Hypothalamus (tissue), 51 donors: Measurements from ENCODE around the gene EEF2K.
"Not testable (repeated sequence)": the region's sequence is repeated elsewhere in the genome, so short reads cannot be mapped to it uniquely, and the experiment has no call there.

ENCODE experiments used
- DNase-seq, 51 donors: peaks; one replicate each; lab custom pipeline; 2025; lab: John Stamatoyannopoulos, UW

EEF2K gene

DNA sequence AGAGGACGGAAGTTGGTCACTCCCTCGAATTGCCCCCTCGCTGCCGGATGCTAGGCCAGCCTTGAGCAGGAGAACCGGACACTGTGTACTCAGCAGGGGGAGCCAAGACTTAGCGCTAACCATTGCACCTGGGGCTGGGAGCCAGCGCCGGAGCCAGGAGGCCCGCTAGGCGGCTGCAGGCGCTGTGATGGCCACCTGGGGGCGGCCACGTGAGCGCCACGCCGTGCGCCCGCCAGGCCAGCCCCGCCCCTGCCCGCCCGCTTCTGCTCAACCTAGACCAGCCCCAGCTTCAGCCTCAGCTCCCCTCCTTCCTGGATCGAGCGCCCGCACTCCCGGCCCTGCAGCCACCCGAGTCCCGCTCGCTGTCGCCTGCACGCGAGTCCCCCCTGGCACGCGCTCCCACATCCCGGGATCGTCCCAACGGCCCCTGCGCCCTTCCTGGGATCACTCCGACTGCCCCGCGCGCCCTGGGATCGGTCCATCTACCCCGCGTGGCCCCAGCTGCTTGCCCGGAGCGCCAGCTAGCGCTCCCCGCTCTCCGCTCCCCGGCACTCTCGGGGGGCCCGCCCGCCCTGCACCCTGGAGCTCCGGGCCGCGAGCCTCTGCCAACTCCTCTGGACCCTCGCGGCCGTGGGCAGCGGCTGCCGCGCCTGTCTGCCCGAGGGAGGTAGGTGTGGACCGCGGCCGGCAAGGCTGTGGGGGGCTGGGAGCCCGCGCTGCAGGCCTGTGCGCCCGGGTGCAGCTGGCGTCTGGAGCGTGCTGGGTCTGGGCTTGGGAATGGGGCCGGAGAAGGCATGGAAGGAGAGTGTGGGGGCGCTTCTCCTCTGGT is at the start of gene EEF2K:
TSS of gene EEF2K (plus strand) at position 266 of the 829 bp plus-strand sequence. CDS start 19,452 bp downstream, outside the sequence.
- peak in 50 of 51 donors; percentile 18 to 88 (median 77) for DNase-seq

DNA sequence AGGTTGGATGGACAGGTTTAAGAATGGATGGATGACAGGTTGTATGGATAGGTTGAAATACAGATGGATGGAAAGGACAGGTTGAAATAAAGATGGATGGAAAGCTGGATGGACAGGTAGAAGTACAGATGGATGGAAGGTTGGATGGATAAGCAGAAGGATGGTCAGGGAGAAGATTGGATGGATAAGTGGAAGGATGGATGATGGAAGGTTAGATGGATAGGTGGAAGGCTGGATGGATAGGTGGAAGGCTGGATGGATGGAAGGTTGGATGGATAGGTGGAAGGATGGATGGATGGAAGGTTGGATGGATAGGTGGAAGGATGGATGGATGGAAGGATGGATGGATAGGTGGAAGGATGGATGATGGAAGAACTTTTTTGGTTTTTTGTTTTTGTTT is 44.7 kb upstream of the EEF2K start:
- no peak for DNase-seq

DNA sequence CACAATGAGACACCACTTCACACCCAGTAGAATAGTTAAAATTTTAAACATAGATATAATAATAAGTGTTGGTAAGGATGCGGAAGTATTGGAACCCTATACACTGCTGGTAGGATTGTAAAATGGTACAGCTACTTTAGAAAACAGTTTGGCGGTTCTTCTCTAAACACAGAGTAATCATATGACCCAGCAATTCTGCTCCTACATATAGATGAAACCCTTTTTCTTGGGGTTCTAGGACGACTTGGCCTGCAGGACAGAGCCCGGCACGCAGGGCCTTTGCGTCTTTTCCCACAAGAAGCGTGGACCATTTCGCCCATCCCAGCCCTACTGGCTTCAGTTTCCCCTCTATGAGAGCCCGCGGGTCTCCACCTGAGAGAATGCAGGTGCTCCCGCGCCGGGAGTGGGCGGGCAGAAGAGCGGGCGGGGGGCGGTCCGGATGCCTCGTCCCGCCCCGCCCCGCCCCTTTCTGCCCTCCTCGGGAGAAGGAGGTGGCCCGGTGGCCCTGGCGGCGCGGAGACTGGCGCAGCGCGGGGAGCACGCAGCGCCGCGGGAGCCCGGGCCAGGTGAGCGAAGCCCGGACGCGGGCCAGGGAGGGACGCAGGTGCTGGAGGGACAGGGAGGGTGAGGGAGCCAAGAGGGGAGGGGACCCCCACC is 44.0 kb upstream of the EEF2K start, which contains the start of gene SDR42E2:
TSS of gene SDR42E2 (plus strand) at position 508 of the 657 bp plus-strand sequence. CDS start 3,077 bp downstream, outside the sequence.
- no peak for DNase-seq

DNA sequence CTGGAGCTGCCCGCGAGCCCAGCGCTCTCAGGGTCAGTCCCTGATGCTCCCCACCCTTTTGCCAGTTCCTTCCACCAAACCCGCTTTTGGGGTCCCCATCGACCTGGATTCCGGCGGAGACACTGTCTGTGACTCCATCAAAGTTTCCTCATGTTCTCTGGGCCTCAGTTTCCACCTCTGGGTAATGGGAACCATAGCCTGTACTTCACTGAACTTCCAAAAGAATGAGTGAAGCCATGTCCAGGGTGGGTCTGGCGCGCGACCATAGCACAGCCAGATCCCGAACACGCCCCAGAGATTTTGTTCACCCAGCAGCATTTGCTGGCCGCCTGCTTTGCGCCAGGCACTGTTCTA is 43.4 kb upstream of the EEF2K start:
- DNase-seq = no peak

DNA sequence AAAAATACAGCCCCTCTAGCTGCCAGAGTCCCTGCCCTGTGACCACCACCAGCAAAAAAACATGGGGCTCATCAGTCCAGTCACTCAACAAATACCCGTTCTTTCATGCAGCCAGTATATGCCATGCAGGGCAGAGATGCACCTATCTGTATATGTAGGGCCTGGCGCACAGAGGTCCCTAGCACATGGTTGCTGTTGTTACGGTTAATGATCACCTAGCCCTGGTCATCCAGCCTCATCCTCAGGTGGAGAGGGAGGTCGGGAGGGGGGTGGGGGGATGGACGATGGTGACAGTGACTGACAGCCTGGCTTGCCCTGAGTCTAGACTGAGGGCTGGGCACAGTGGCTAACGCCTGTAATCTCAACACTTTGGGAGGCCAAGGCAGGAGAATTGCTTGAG is 42.3 kb upstream of the EEF2K start:
- no peak for DNase-seq

DNA sequence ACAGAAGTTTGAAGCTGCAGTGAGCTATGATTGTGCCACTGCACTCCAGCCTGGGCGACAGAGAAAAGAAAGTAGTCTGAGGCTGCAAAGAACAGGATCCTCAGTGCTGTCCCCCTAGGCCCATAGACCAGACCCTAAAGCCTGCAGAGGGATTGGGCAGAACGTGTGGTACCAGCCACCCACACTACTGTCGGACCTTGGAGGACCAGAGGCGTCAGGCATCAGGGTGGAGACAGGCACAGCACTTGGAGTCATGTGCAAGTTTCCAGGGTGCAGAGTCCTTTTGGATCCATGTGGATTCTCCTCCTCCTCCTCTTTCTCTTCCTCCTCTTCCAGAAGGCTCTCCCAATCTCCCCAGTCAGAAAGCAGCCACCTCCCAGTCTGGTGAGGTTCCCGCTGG is 41.6 kb upstream of the EEF2K start:
- no peak for DNase-seq

DNA sequence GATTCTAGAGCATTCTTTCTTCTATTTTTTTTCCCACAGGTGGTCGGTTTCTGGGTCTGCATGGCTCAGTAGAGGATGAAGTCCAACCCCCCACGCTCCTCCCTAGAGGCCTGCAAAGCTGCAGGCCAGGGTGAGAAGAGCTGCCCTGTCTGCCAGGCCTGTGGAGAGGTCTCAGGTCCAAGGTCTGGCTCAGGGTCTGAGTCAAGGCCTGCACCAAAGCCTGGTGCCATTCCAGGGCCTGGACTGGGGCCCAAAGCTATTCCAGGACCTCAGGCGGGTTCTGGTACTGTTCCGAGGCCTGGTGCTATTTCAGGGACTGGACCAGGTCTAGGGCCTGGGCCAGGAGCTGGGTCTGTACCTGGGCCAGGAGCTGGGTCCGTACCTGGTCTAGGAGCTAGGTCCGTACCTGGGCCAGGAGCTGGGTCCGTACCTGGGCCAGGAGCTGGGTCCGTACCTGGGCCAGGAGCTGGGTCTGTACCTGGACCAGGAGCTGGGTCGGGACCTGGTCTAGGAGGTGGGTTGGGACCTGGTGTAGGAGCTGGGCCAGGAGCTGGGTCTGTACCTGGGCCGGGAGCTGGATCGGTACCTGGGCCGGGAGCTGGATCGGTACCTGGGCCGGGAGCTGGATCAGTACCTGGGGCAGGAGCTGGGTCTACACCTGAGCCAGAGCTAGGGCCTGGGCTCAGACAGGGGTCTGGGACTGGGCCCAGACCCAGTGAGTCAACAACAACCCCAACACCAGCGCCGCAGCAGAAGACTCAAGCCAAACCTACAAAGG is 40.4 kb upstream of the EEF2K start:
- DNase-seq = no peak

DNA sequence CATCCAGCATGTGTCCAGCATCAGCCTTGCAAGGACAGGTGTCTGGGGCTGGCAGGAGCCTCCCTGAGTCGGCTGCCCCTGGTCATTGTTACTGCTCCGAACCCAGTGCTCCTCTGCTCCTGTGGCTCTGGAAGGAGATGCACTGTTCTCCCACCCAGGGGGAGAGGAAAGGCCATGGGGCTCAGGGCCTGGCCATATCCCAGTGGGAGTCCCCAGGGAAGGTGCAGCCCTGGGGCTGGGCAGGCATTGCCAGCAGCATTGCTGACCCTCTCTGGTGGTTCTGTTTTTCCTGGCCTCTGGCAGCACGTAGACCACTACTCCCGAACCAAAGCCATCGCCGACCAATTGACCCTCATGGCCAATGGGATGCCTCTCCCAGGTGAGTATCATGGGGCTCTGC is 34.1 kb upstream of the EEF2K start:
- no peak for DNase-seq

DNA sequence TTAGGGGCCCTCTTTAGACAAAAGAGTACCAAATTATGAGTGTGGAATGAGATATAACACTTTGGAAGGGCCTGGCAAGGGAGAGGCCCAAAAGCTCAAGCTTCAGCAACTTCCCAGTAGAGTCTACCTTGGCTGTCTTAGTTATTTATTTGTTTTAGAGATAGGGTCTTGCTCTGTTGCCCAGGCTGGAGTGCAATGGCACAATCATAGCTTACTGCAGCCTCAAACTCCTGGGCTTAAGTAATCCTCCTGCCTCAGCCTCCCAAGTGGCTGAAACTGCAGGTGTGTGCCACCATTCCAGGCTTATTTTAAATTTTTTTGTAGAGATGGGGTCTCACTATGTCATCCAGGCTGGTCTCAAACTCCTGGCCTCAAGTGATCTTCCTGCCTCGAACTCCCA is 33.4 kb upstream of the EEF2K start:
- not testable (repeated sequence) for DNase-seq

DNA sequence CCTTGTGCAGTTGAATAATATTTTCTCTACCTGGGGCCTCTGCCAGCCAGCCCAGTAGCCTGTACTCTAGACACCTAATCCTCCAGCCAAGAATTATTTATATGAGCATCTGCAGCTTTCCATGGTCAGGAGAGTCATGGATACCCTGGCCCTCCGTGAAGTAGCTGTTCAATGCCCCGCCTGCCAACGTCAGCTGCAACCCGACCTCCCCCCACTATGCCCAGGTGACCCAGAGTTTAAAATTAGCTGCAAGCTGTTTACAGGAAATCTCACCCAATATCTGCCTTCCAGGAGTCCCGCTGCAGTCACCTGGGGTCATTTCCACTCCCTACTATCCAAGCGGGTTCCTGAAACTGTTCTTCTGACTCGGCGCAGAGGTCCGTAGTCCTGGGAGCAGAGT is 31.4 kb upstream of the EEF2K start:
- no peak for DNase-seq

DNA sequence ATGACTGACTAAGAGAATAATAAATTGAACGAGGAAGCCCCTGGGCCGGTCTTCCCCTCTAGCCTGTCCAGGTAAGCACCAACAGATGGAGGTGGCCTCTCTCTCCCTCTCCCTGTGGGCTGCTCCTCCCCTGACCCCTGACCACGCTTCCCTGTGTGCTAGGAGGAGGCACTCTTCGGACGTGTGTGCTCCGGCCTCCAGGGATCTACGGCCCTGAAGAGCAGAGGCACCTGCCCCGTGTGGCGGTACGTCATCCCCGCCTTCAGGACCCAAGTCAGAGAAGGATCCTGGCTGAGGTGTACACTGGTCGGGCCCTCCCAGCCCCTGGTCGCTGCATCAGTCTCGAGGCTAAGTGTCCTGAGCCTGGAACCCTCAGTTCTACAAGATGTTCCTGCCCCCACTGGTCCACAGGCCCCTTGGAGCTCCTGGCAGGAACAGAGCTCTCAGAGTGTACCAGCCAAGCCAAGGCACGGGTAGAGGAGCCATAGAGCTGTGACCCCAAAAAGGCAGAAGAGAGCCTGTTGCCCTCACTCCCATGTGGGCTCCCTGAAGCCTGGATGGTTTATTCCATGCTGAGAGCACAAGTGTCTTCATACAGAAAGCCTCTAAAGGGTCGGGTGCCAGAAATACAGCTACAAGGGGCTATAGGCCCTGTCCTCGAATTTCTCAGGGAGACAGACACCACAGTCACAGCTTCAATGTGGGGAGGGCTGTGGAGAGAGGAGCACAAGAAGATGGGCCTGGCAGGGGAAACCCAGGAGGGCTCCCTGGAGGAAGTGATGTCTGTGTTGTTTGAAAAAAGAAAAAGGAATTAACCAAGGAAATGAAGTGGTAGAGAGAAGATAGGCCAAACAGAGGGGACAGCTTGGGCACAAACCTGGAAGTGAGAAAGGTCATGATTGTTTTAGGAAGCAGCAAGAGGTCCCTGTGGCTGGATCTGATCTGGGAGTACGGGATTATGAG is 27.8 kb upstream of the EEF2K start:
- DNase-seq = no peak

DNA sequence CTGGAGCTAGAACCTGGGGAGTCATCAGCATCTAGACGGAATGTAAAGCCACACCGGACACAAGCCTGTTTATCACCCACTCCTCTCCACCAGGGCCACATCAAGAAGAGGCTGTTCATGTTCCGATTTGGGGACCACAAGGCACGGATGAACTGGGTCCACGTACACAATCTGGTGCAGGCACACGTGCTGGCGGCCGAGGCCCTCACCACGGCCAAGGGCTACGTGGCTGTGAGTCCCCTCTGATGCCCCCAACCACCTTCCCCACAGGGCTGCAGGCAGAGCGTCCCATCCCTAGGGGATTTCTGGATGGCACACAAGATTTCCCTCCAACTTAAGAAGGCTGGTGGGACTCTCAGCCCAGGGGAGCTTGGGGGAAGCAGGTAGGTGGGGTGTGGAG is 24.7 kb upstream of the EEF2K start:
- DNase-seq = no peak

DNA sequence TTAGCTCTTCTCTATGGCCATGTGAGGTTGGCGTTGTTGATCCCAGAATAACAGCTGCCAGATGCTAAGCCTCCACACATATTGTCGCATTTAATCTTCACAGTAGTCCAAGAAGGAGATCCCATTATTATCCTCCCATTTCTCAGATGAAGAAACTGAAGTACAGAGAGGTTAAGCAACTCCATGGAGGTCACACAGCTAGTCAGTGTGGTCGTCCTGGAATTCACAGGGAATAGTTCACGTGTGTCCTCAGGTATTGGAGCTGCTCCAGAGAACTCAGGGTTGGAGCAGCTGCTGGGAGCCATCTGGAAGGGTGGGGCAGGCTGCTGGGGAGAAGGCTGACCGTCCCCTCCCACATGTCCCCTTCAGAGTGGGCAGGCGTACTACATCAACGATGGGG is 24.2 kb upstream of the EEF2K start:
- DNase-seq = no peak

DNA sequence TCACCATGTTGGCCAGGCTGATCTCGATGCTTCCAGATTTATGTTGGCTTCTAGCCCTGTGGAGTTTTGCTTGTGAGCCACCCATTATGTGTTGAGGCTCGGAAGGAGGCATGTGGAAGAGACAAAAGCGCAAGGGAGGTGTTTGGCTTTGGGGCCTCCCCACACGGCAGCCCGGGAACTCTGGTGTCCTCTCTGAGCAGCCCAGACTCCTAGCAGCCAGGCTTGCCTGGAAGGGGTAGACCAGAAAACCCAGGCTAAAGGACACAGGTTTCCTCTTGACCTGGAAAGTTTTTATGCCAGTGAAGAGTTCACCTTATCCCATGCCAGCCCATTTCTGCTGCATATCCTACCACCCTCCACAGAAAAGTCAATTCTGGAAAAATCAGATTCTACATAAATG is 22.7 kb upstream of the EEF2K start:
- DNase-seq = no peak

DNA sequence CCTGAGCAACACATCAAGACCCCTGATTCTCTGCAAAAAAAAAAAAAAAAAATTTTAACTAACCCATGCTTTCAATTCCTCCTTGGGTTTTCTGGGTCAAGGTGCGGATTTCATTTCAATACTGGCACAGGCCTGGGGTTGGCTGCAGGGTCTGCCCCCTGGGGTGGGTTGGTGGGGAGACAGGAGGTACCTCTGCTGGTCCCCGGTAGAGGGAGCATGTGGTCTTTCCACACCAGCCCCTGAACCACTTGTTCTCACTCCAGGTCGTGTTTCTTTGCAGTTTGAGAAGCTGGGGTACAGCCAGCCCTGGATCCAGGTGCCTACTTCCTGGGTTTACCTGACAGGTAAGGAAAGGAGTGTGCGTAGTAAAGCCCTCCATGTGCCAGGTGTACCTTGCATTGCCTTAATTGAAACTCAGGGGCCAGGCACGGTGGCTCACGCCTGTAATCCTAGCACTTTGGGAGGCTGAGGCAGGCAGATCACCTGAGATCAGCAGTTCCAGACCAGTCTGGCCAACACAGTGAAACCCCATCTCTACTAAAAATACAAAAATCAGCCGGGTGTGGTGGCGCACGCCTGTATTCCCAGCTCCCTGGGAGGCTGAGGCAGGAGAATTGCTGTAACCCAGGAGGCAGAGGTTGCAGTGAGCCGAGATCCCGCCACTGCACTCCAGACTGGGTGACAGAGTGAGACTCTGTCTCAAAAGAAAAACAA is 22.0 kb upstream of the EEF2K start:
- DNase-seq = no peak

DNA sequence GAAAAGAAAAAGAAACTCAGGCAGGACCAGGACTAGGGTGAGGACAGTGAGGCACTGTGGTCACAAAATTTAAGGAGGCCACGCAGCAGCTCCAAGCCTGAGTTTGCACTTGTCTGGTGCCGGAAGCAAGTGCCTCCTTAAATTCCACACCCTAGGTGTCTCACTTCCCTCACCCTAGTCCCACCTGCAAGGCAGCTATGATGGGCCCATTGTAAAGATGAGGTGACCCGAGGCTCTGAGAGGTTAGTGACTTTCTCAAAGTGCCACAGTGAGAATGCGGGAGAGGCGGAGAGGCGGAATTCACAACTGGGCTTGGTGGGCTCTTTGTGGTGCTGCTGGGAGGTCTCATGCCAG is 21.5 kb upstream of the EEF2K start:
- no peak for DNase-seq

DNA sequence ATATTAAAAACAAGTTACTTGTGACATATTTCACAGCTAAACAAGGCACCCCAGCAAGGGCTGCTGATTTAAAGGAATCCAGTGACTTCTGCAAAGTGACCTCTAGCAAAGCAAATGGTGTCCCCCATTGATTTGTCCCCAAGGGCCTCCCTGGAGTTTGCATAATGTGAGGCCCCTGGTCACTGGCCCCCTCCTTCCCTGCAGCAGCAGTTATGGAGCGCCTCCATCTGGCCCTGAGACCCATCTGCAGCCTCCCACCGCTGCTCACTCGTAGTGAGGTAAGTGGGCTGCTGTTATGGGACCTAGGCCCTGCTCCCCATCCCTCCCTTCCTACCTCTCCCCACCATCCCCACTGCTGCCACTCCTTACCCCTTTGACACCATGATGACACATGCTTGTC is 19.6 kb upstream of the EEF2K start:
- DNase-seq = no peak

DNA sequence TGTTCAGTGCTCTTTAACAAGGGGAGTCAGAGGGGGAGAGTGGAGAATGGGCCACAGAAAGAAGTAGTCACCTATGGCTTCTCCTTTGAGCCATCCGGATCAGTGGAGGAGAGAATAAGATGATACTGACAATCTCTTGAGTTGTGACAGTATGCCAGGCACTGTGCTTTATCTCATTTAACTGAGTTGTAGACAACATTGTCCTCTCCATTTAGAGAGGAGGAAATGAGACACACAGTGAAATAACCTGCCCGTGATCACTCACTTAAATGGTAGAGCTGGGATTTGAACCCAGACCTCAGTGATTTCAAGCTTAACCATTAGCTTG is 17.8 kb upstream of the EEF2K start:
- no peak for DNase-seq

DNA sequence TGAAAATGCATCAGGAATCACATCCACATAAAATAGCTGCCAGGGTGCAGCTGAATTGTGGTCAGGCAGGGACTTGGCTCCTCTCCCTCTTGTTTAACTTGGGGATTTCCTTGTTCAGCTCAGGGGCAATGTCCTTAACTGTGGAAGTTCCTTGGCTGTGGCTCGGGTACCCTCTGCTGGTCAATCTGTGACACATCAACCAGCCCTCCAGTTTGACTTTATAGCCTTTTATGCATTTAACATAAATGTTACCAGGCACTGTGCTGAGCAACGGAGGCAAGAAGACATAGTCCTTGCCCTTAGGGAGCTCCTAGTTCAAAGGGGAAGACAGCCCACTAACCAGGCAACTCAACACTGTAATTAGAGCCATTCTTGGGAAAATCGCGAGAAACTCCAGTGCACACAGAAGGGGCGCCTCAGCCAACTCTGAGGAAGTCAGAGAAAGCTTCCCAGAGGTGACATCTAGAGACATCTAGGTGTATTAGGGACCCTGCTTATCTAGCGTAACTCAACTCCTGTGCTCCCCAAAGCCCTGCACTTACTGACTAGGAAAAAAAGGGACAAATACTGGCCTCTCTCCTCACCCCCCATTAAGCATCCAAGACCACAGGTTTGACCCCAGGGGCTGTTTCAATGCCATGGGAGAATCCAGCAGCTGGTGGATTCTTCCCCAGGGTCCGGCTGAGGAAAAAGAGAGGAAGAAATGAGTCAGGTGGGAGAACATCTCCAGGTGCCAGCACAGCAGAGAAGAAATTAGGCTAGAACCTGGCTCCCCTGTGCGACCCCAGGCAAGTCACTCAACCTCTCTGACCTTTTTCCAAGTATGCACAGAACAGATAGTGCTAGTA is 17.3 kb upstream of the EEF2K start:
- DNase-seq = peak in 37 of 51 donors; percentile 1 to 70 (median 32)
